GM19023 (cell line): ENCODE data around the gene RANBP6.
A peak's percentile ranks its signal among the peaks of the same experiment; 100 is the strongest.

ENCODE experiments used
- ATAC-seq: cut with Tn5 transposase; IDR thresholded peaks from one replicate; pipeline ENCODE4 v1.9.1; 2021; ENCODE audit warnings: mild to moderate bottlenecking, moderate library complexity; ENCODE audit not compliant: unreplicated experiment

RANBP6 gene

DNA sequence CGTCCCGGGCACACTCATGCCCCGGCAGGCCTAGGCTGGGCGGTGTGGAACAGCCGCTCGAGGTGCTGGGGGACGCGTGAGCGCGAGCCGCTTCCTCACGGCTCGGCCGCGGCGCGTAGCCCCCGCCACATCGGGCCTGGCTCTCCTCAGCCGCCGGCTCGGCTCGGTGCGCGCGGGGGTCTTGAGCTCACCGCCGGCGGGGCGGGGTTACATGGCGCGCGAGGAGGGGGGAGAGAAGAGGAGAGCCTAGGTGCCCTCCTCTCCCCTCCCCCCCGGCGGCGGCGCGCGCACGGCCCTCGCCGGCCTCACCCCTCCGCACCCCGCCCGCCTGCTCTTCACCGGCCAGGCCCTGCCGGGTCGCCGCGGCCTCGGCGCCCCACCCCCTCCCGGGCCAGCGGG, 7.7 kb downstream of the RANBP6 start:
- ATAC-seq: peak; percentile 51

DNA sequence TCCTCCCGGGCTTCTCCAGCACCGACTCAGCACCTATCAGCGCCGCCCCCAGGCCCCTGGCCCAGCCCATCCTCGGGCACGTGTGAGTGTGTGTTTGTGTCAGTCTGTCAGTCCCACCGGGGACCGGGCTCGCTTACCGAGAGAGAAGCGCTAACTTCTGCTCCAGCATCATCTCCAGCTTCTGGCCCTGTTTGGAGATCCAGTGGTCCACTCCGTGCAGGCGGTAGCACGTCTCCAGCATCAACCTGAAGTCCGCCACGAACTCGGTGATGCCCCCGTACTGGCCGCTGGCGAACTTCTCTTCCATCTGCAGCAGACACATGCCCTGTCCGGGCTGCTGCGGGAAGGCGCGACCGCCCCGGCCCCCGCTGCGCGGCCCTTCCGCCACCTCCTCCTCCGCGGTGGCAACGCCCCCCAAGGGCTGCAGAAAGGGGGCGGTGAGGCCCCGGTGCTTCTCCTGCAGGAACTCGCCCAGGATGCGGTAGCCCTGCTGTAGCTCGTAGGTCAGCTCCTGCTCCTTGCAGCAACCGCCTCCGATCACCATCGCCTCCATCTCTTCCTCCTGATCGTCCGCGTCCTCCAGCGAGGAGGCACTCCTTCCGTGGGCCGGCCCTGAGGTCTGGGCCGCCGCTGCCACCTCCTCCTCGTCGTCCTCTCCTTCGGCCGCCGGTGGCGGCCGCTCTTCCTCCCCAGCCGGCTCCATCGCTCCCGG, 8.2 kb downstream of the RANBP6 start:
- ATAC-seq: peak; percentile 66

DNA sequence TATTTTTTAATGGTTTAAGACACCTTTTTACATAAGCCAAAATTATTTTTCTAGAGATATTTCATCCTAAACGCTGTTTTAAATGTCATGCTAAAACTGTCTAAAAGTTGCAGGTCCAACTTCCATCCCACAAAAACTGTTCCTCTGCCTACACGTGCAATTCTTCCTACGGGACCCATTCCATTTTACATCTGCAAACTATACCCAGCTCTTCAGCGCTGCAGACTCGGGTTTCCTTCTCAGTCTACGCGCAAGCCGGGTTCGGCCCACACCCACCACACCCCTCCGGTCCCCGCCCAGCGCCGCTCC, 8.7 kb downstream of the RANBP6 start:
- no peak for ATAC-seq

DNA sequence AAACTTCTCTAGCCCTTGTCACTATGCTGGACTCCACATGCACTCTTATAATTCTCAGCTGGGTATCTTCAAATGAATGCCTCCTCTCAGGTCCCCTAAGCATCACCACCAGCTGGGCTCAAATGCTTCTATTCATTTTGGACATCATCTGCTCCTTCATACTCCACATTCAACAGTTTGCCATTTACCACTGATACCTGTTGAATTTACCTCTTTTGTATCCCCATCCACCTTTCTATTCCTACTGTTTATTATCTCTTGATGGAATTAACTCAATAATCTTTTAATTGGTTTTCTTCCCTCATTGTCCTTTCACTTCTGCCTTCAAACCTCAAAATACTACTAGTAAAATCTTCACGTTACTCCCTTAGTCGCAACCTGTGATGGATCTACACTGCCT, 14.5 kb downstream of the RANBP6 start:
- no peak for ATAC-seq

DNA sequence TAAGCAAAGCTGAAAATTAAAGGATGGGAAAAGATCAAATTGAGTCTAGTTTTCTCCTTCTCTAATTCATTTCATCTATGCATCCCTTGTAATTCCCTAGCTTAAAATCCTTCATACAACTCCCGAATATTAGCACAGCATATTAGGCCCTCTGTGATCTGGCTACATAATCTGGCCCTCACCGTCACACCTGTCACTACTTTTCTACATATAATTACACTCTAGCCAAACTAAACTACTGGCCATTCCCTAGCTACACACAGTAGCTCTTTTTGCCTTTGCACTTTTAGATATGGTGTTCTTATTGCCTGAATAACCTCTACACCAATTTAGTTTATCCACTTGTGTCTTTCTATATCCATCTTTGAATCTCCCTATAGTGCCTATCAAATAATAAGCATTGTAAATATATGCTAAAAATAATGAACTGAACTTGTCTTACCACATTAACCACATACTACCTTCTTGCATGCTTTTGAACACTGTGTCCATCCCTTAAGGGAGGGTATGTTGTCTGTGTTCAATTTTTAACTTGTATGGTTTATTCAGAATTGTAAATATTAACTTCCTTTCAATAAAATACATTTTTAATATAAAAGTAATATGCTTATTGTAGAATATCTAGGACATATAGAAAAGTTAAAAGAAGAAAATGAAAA, 15.9 kb downstream of the RANBP6 start:
- no peak for ATAC-seq

DNA sequence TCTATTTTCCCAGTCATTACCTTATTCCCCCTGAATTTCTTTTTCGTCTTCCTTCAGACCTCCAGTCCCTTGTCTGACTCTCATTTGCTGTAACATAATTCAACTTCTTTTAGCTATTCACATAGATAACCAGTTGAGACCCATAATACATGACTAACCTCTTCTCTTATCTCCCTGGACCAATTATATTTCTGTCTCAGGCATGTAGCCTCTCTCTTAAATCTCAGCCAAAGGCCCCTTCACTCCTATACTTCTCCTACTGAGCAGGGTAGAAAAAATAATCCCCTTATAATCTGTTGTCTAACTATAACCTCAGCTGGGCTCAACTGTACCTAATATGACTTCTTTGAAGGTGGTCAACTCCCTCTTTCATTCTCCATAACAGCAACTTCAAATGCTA, 20.9 kb downstream of the RANBP6 start:
- ATAC-seq: no peak

DNA sequence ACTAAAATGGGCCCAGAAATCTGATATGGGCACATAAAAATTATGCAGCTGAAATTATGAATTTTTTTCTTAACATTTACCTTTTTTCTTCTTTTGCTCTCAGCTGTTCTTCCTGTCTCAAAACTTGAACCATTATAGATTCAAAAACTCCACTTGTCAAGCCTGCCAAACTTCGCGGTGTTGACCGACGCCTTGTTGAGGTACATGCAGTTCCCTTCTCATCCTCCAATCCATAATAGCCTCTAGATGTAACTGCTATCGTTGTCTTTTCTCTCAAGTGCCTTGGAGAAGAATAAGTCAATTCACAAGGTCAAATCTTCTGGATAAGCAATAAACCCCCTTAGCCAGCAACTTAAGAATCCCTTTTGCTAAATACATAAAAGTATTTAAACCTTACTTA, 27.2 kb downstream of the RANBP6 start:
- ATAC-seq: no peak

DNA sequence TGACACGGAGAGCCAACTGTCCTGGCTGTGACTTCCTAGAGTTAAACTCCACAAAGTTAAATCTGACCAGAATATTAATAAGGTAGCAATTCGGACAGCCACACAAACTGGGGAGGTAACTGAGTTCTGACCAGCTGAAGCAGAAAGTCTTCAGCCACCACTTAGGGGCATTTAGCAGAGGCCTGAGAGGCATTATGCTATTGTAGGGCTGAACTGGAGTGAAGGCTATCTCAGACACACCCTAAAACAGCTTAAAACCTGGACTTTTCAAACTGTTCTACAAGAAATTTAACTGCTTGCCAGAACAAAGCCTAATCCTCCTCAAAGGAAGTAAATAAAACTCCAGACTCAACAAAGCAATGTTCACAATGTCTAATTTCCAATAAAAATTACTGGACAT, 32.4 kb downstream of the RANBP6 start:
- no peak for ATAC-seq

DNA sequence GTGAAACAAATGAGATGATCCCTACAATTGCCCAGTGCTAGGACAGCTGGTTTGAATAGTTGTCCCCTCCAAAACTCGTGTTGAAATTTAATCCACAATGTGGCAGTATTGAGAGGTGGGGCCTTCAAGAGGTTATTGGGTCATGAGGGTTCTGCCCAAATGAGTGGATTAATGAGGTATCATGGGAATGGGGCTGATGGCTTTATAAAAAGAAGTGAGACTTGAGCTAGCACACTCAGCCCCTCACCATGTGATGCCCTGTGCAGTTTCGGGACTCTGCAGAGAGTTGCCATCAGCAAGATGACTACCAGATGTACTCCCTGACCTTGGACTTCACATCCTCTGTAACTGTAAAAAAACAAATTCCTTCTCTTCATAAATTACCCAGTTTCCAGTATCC, 33.1 kb downstream of the RANBP6 start:
- no peak for ATAC-seq

DNA sequence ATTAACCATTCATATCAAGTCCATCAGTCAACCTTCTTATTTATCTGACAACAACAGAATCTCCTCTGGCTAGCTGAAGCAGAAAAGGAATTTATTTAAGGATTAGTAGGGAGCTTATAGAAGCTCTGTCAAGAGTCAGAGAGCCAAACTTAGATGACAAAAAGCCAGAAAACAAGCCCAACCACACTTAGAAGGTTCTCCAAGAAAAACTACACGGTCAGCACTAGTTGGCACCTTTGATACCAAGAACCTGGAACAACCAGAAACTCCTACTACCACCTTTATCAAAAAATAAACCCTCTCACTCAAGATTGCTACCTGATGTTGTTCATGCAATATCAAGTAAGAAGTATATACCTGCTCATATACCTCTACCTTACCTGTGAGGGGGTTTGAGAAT, 36.9 kb downstream of the RANBP6 start:
- ATAC-seq: no peak

DNA sequence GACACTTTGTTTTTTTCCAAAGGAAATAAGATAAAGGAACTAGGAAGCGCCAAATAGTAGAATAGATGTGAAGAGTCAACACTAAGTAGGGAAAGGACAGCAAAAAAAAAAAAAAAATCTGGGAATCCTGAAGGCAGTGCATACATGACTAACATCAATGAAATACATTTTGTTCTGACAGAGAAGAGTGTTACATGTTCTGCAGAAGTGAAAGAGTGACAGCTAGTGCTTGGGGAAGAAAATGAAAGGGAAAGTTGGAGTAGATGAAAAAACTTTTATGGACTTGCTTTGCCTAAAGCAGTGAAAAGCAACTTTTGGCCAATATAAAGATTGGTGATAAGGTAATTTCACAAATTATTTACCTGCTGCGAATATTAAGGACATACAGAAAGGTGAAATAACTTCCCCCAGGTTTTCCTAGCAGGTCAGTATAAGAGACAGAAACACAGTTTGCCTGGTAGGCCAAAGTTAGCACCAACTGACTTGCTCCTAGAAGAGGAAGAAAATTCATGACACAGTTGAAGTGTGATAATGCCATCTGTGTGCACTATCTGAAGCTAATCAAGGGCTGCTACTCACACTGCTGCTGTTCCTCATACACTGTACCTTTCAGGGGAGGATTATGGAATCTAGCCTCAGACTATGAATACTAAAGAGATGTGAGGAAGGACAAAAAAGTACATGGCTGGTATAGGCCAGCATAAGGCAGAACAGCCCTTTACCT, 38.6 kb downstream of the RANBP6 start:
- peak; percentile 73 for ATAC-seq

DNA sequence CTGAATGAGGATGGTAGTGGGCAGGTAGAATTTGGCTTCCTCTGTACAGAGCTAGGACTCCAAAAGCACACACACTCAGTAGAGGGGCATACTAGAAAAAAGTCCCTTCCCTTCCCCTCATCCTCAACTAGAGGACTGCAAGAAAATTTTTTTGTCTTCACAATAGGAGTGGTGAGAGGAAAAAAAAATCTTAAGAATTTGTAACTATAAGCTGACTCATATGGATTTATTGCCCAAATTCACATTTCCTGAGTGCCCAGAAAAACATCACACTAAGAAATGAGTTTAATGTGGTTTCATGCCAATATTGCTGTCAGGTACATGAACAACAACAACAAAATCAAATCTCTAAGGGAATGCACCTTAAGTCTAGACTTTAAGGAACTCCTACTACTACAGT, 43.7 kb downstream of the RANBP6 start:
- ATAC-seq: no peak
